Body of pancreas (tissue), 4 donors: ENCODE data around the gene PES1.

Experiments used
- POLR2A ChIP-seq, 3 donors: fragments of 450-650 bp; IDR thresholded peaks; one replicate each; pipeline ENCODE4 v1.6.1; 2016; ENCODE audit warnings: antibody characterized with exemption in 3 of 3, mild to moderate bottlenecking in 2 of 3
- TF ChIP-seq, protein P1 (sequence below), 7 experiments: fragments of 450-650 bp in 4 of 7; fragments of 200-600 bp in 3 of 7; sonication (generic) in 3 of 7; IDR thresholded peaks; one replicate each; pipeline ENCODE4 v1.5.1; 2016 to 2019; ENCODE audit warnings: antibody characterized with exemption in 7 of 7

DNA sequence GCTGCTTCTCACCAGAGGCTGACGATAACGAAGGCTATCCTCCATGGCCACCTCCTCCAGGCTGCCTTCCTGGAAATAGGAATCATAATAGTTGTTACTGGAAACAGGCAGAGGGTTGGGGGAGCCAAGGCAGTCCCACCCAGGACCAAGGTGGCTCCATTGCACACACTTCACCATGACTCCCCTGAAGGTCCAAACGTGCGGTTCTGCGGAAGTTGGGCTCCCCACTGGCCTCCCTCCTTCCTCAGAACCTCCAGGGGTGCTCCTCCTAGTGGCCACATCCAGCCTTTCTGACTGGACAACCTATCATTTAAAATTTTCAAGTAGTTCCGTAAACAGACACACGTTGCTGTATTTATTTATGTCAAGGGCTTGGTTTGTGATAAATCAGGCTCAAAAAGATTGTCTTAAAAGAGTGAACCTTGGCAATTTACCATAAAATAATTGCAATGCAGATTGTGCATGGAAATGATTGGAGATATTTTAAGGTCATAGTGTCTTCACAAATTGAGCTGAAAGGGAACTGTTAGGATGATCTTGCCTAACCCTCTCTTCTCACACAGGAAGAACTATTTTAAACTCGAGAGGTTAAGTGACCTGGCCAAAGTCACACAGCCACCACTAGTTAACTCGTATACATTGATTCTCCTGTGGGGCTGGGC is 13.9 kb upstream of the PES1 start:
- TF ChIP-seq, protein P1, sequence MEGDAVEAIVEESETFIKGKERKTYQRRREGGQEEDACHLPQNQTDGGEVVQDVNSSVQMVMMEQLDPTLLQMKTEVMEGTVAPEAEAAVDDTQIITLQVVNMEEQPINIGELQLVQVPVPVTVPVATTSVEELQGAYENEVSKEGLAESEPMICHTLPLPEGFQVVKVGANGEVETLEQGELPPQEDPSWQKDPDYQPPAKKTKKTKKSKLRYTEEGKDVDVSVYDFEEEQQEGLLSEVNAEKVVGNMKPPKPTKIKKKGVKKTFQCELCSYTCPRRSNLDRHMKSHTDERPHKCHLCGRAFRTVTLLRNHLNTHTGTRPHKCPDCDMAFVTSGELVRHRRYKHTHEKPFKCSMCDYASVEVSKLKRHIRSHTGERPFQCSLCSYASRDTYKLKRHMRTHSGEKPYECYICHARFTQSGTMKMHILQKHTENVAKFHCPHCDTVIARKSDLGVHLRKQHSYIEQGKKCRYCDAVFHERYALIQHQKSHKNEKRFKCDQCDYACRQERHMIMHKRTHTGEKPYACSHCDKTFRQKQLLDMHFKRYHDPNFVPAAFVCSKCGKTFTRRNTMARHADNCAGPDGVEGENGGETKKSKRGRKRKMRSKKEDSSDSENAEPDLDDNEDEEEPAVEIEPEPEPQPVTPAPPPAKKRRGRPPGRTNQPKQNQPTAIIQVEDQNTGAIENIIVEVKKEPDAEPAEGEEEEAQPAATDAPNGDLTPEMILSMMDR (IDR thresholded peaks at IDR 0.05): peak; percentile 62 to 76 (median 69)
- no peak for TF ChIP-seq POLR2A (IDR thresholded peaks at IDR 0.05)
